Measurements from ENCODE around the gene SETD5. TPM values are rescaled to one million over a fixed set of nuclear protein-coding genes. Genes with fewer than 3 reads are reported as not detected.

SETD5 gene
- total RNA-seq, 2 donors from 2014 or later, result 107 to 148 TPM

- Mint-ChIP-seq H3K36me3 (ENCODE audit: low read depth) (peaks cover 100% of the 10 kb centered on the region), H3K9me3 (no peaks in the 10 kb centered on the region), H3K4me1 (peaks cover 28% of the 10 kb centered on the region), H3K27ac (peak overlapping the region; percentile 14), H3K4me3 (no peak overlapping the region), H3K27me3 (no peaks in the 10 kb centered on the region)
- no peak for ATAC-seq (replicated peaks)
Observed at GRCh38 chr3:9380014-9380413, 17.4 kb upstream of the SETD5 start.

- H3K9me3 Mint-ChIP-seq, result no peaks in the 10 kb centered on the region
- peaks cover 9% of the 10 kb centered on the region for H3K4me1 Mint-ChIP-seq
- no peak overlapping the region for H3K27ac Mint-ChIP-seq
- ATAC-seq (replicated peaks), result no peak
- H3K4me3 Mint-ChIP-seq, result no peak overlapping the region
- peaks cover 100% of the 10 kb centered on the region for H3K36me3 Mint-ChIP-seq (ENCODE audit: low read depth)
- no peaks in the 10 kb centered on the region for H3K27me3 Mint-ChIP-seq
Observed at GRCh38 chr3:9384141-9384828, 13.1 kb upstream of the SETD5 start.

GRCh38 chr3:9385187-9386077, 12.0 kb upstream of the SETD5 start:
- H3K27me3 Mint-ChIP-seq, result no peaks in the 10 kb centered on the region
- peaks cover 4% of the 10 kb centered on the region for H3K4me1 Mint-ChIP-seq
- peaks cover 100% of the 10 kb centered on the region for H3K36me3 Mint-ChIP-seq (ENCODE audit: low read depth)
- no peaks in the 10 kb centered on the region for H3K9me3 Mint-ChIP-seq
- no peak for ATAC-seq (replicated peaks)
- no peak overlapping the region for H3K27ac Mint-ChIP-seq
- H3K4me3 Mint-ChIP-seq, result no peak overlapping the region

GRCh38 chr3:9386078-9386459, 11.3 kb upstream of the SETD5 start:
- ATAC-seq (replicated peaks), result no peak
- Mint-ChIP-seq H3K4me1 (peaks cover 4% of the 10 kb centered on the region), H3K4me3 (no peak overlapping the region), H3K9me3 (no peaks in the 10 kb centered on the region), H3K27me3 (no peaks in the 10 kb centered on the region), H3K36me3 (ENCODE audit: low read depth) (peaks cover 100% of the 10 kb centered on the region), H3K27ac (no peak overlapping the region)

GRCh38 chr3:9386501-9387321, 10.7 kb upstream of the SETD5 start:
- Mint-ChIP-seq H3K4me1 (peaks cover 4% of the 10 kb centered on the region), H3K27ac (no peak overlapping the region), H3K4me3 (no peak overlapping the region), H3K9me3 (no peaks in the 10 kb centered on the region), H3K27me3 (no peaks in the 10 kb centered on the region), H3K36me3 (ENCODE audit: low read depth) (peaks cover 100% of the 10 kb centered on the region)
- ATAC-seq (replicated peaks), result no peak

GRCh38 chr3:9387322-9387655, 10.1 kb upstream of the SETD5 start:
- no peak for ATAC-seq (replicated peaks)
- Mint-ChIP-seq H3K4me3 (no peak overlapping the region), H3K4me1 (peaks cover 9% of the 10 kb centered on the region), H3K27me3 (no peaks in the 10 kb centered on the region), H3K36me3 (ENCODE audit: low read depth) (peaks cover 100% of the 10 kb centered on the region), H3K9me3 (no peaks in the 10 kb centered on the region), H3K27ac (no peak overlapping the region)

- no peak for ATAC-seq (replicated peaks)
- no peak overlapping the region for H3K27ac Mint-ChIP-seq
- no peaks in the 10 kb centered on the region for H3K27me3 Mint-ChIP-seq
- H3K4me1 Mint-ChIP-seq, result peaks cover 13% of the 10 kb centered on the region
- peaks cover 100% of the 10 kb centered on the region for H3K36me3 Mint-ChIP-seq (ENCODE audit: low read depth)
- H3K4me3 Mint-ChIP-seq, result no peak overlapping the region
- no peaks in the 10 kb centered on the region for H3K9me3 Mint-ChIP-seq
Observed at GRCh38 chr3:9388142-9388541, 9.3 kb upstream of the SETD5 start.

- no peak overlapping the region for H3K4me3 Mint-ChIP-seq
- peaks cover 100% of the 10 kb centered on the region for H3K36me3 Mint-ChIP-seq (ENCODE audit: low read depth)
- no peaks in the 10 kb centered on the region for H3K9me3 Mint-ChIP-seq
- ATAC-seq (replicated peaks), result no peak
- no peak overlapping the region for H3K27ac Mint-ChIP-seq
- H3K4me1 Mint-ChIP-seq, result peaks cover 13% of the 10 kb centered on the region
- no peaks in the 10 kb centered on the region for H3K27me3 Mint-ChIP-seq
Observed at GRCh38 chr3:9388562-9389272, 8.7 kb upstream of the SETD5 start.

- Mint-ChIP-seq H3K4me1 (peaks cover 20% of the 10 kb centered on the region), H3K27me3 (no peaks in the 10 kb centered on the region), H3K36me3 (ENCODE audit: low read depth) (peaks cover 100% of the 10 kb centered on the region), H3K27ac (no peak overlapping the region), H3K9me3 (no peaks in the 10 kb centered on the region), H3K4me3 (no peak overlapping the region)
- ATAC-seq (replicated peaks), result no peak
Observed at GRCh38 chr3:9390265-9390888, 7.0 kb upstream of the SETD5 start.

- peak overlapping the region; percentile 51 for H3K4me3 Mint-ChIP-seq
- no peaks in the 10 kb centered on the region for H3K9me3 Mint-ChIP-seq
- H3K4me1 Mint-ChIP-seq, result peaks cover 20% of the 10 kb centered on the region
- ATAC-seq (replicated peaks), result no peak
- H3K36me3 Mint-ChIP-seq (ENCODE audit: low read depth), result peaks cover 95% of the 10 kb centered on the region
- no peaks in the 10 kb centered on the region for H3K27me3 Mint-ChIP-seq
- H3K27ac Mint-ChIP-seq, result peak overlapping the region; percentile 75
Observed at GRCh38 chr3:9392041-9392440, 5.4 kb upstream of the SETD5 start.

GRCh38 chr3:9395570-9396300, 1.7 kb upstream of the SETD5 start:
- peak overlapping the region; percentile 98 for H3K4me3 Mint-ChIP-seq
- ATAC-seq (replicated peaks), result no peak
- H3K27me3 Mint-ChIP-seq, result no peaks in the 10 kb centered on the region
- H3K36me3 Mint-ChIP-seq (ENCODE audit: low read depth), result peaks cover 86% of the 10 kb centered on the region
- peak overlapping the region; percentile 95 for H3K27ac Mint-ChIP-seq
- H3K4me1 Mint-ChIP-seq, result peaks cover 30% of the 10 kb centered on the region
- no peaks in the 10 kb centered on the region for H3K9me3 Mint-ChIP-seq

- peak; percentile 51 for ATAC-seq (replicated peaks)
- H3K4me1 Mint-ChIP-seq, result peaks cover 34% of the 10 kb centered on the region
- peaks cover 86% of the 10 kb centered on the region for H3K36me3 Mint-ChIP-seq (ENCODE audit: low read depth)
- H3K27ac Mint-ChIP-seq, result peak overlapping the region; percentile 95
- no peaks in the 10 kb centered on the region for H3K9me3 Mint-ChIP-seq
- H3K4me3 Mint-ChIP-seq, result peak overlapping the region; percentile 98
- H3K27me3 Mint-ChIP-seq, result no peaks in the 10 kb centered on the region
Observed at GRCh38 chr3:9396301-9396631, 1.1 kb upstream of the SETD5 start.

- ATAC-seq (replicated peaks), result peak; percentile 74
Observed at GRCh38 chr3:9396632-9397331, 633 bp upstream of the SETD5 start.

More at GRCh38 chr3:9396632-9397331, 633 bp upstream of the SETD5 start:
- Mint-ChIP-seq H3K4me1 (peaks cover 32% of the 10 kb centered on the region), H3K27ac (peak overlapping the region; percentile 95), H3K27me3 (no peaks in the 10 kb centered on the region), H3K4me3 (peak overlapping the region; percentile 98), H3K36me3 (ENCODE audit: low read depth) (peaks cover 86% of the 10 kb centered on the region), H3K9me3 (no peaks in the 10 kb centered on the region)

All from activated T-helper 17 cell treated with anti-CD3 and anti-CD28 coated beads, Interleukin-2, amount 50 U/mL, for 72 hours (primary cell).